ENCODE results near the gene HOXB7.

The HOXB7 gene

GRCh38 chr17:48641541-48642058 lies 30.8 kb upstream of the HOXB7 start:
- Histone ChIP-seq H3K9ac (ENCODE audit: low read depth, low read length) (no peak overlapping the region), H3K36me3 (ENCODE audit: insufficient read depth, low read length) (no peaks in the 10 kb centered on the region), H3K4me1 (ENCODE audit: insufficient read depth, low read length) (peaks cover 2% of the 10 kb centered on the region; the same call in 1 of the 2 replicates), H3K9me3 (ENCODE audit: control insufficient read depth, insufficient read depth, low read length) (no peaks in the 10 kb centered on the region)

- H3K4me1 ChIP-seq (ENCODE audit: insufficient read depth, low read length), result 0 out of 2 replicates have a peak, but pooled peaks cover 2% of the 10 kb centered on the region
- H3K9ac ChIP-seq (ENCODE audit: low read depth, low read length), result no peak overlapping the region
- H3K36me3 ChIP-seq (ENCODE audit: insufficient read depth, low read length), result no peaks in the 10 kb centered on the region
- no peaks in the 10 kb centered on the region for H3K9me3 ChIP-seq (ENCODE audit: control insufficient read depth, insufficient read depth, low read length)
Measured at GRCh38 chr17:48640858-48641180, 30.0 kb upstream of the HOXB7 start.

GRCh38 chr17:48639982-48640857 lies 29.4 kb upstream of the HOXB7 start:
- Histone ChIP-seq H3K9me3 (ENCODE audit: control insufficient read depth, insufficient read depth, low read length) (no peaks in the 10 kb centered on the region), H3K9ac (ENCODE audit: low read depth, low read length) (no peak overlapping the region), H3K4me1 (ENCODE audit: insufficient read depth, low read length) (no peaks in the 10 kb centered on the region), H3K36me3 (ENCODE audit: insufficient read depth, low read length) (no peaks in the 10 kb centered on the region)

GRCh38 chr17:48639136-48639535 lies 28.3 kb upstream of the HOXB7 start:
- H3K36me3 ChIP-seq (ENCODE audit: insufficient read depth, low read length), result no peaks in the 10 kb centered on the region
- no peaks in the 10 kb centered on the region for H3K4me1 ChIP-seq (ENCODE audit: insufficient read depth, low read length)
- no peaks in the 10 kb centered on the region for H3K9me3 ChIP-seq (ENCODE audit: control insufficient read depth, insufficient read depth, low read length)
- H3K9ac ChIP-seq (ENCODE audit: low read depth, low read length), result no peak overlapping the region

GRCh38 chr17:48637323-48638260 lies 26.8 kb upstream of the HOXB7 start:
- Histone ChIP-seq H3K9ac (ENCODE audit: low read depth, low read length) (no peak overlapping the region), H3K36me3 (ENCODE audit: insufficient read depth, low read length) (no peaks in the 10 kb centered on the region), H3K9me3 (ENCODE audit: control insufficient read depth, insufficient read depth, low read length) (no peaks in the 10 kb centered on the region), H3K4me1 (ENCODE audit: insufficient read depth, low read length) (0 out of 2 replicates have a peak, but pooled peaks cover under 1% of the 10 kb centered on the region)

GRCh38 chr17:48636177-48637018 lies 25.6 kb upstream of the HOXB7 start:
- Histone ChIP-seq H3K9ac (ENCODE audit: low read depth, low read length) (no peak overlapping the region), H3K36me3 (ENCODE audit: insufficient read depth, low read length) (no peaks in the 10 kb centered on the region), H3K4me1 (ENCODE audit: insufficient read depth, low read length) (0 out of 2 replicates have a peak, but pooled peaks cover 6% of the 10 kb centered on the region), H3K9me3 (ENCODE audit: control insufficient read depth, insufficient read depth, low read length) (no peaks in the 10 kb centered on the region)

GRCh38 chr17:48634493-48635208 lies 23.8 kb upstream of the HOXB7 start:
- H3K36me3 ChIP-seq (ENCODE audit: insufficient read depth, low read length), result no peaks in the 10 kb centered on the region
- H3K4me1 ChIP-seq (ENCODE audit: insufficient read depth, low read length), result 0 out of 2 replicates have a peak, but pooled peaks cover 6% of the 10 kb centered on the region
- no peak overlapping the region for H3K9ac ChIP-seq (ENCODE audit: low read depth, low read length)
- H3K9me3 ChIP-seq (ENCODE audit: control insufficient read depth, insufficient read depth, low read length), result no peaks in the 10 kb centered on the region

- 0 out of 2 replicates have a peak, but pooled peaks cover 6% of the 10 kb centered on the region for H3K4me1 ChIP-seq (ENCODE audit: insufficient read depth, low read length)
- no peaks in the 10 kb centered on the region for H3K36me3 ChIP-seq (ENCODE audit: insufficient read depth, low read length)
- H3K9ac ChIP-seq (ENCODE audit: low read depth, low read length), result peak overlapping the region; percentile 24; the same call in 1 of the 2 replicates
- no peaks in the 10 kb centered on the region for H3K9me3 ChIP-seq (ENCODE audit: control insufficient read depth, insufficient read depth, low read length)
Measured at GRCh38 chr17:48633266-48633677, 22.5 kb upstream of the HOXB7 start.

- H3K9me3 ChIP-seq (ENCODE audit: control insufficient read depth, insufficient read depth, low read length), result no peaks in the 10 kb centered on the region
- no peak overlapping the region for H3K9ac ChIP-seq (ENCODE audit: low read depth, low read length)
- no peaks in the 10 kb centered on the region for H3K36me3 ChIP-seq (ENCODE audit: insufficient read depth, low read length)
- 0 out of 2 replicates have a peak, but pooled peaks cover 6% of the 10 kb centered on the region for H3K4me1 ChIP-seq (ENCODE audit: insufficient read depth, low read length)
Measured at GRCh38 chr17:48632579-48633265, 21.9 kb upstream of the HOXB7 start.

GRCh38 chr17:48631693-48632578 lies 21.1 kb upstream of the HOXB7 start:
- H3K36me3 ChIP-seq (ENCODE audit: insufficient read depth, low read length), result no peaks in the 10 kb centered on the region
- no peak overlapping the region for H3K9ac ChIP-seq (ENCODE audit: low read depth, low read length)
- H3K9me3 ChIP-seq (ENCODE audit: control insufficient read depth, insufficient read depth, low read length), result no peaks in the 10 kb centered on the region
- H3K4me1 ChIP-seq (ENCODE audit: insufficient read depth, low read length), result peaks cover 7% of the 10 kb centered on the region; the same call in 1 of the 2 replicates

GRCh38 chr17:48630925-48631692 lies 20.3 kb upstream of the HOXB7 start:
- no peaks in the 10 kb centered on the region for H3K36me3 ChIP-seq (ENCODE audit: insufficient read depth, low read length)
- peaks cover 10% of the 10 kb centered on the region; the same call in 1 of the 2 replicates for H3K4me1 ChIP-seq (ENCODE audit: insufficient read depth, low read length)
- H3K9ac ChIP-seq (ENCODE audit: low read depth, low read length), result no peak overlapping the region
- no peaks in the 10 kb centered on the region for H3K9me3 ChIP-seq (ENCODE audit: control insufficient read depth, insufficient read depth, low read length)

Measured in ES-I3 (cell line).